GM10847 (cell line): Measurements from ENCODE around the gene NTF4.

Experiments
- POLR2A ChIP-seq: IDR thresholded peaks from 2 replicates; pipeline ENCODE4 v1.6.1; 2011; ENCODE audit not compliant: insufficient read length; ENCODE audit errors: extremely low read depth

Gene NTF4

GRCh38 chr19:49098795-49099194, 34.2 kb upstream of the NTF4 start:
- TF ChIP-seq POLR2A = no peak

GRCh38 chr19:49097453-49098288, 33.1 kb upstream of the NTF4 start:
- TF ChIP-seq POLR2A = no peak

- TF ChIP-seq POLR2A = no peak
Measured at GRCh38 chr19:49094505-49095482, 30.2 kb upstream of the NTF4 start.

DNA sequence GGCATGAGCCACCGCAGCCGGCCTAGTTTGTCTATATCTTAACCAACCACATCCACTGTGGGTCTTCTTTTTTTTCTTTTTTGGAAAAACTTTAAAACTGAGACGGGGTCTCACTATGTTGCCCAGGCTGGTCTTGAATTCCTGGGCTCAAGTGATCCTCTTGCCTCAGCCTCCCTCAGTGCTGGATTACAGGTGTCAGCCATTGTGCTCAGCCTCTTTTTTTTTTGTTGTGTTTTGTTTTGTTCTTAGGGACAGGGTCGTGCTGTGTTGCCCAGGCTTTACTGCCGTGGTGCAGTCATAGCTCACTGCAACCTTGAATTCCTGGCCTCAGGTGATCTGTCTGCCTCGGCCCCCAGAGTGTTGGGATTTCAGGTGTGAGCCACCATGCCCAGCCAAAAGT, 28.1 kb upstream of the NTF4 start:
- no peak for TF ChIP-seq POLR2A

GRCh38 chr19:49091391-49092038, 26.9 kb upstream of the NTF4 start:
- TF ChIP-seq POLR2A = no peak

- TF ChIP-seq POLR2A = no peak
Measured at GRCh38 chr19:49086296-49086695, 21.7 kb upstream of the NTF4 start.

GRCh38 chr19:49085868-49086232, 21.2 kb upstream of the NTF4 start:
- no peak for TF ChIP-seq POLR2A

DNA sequence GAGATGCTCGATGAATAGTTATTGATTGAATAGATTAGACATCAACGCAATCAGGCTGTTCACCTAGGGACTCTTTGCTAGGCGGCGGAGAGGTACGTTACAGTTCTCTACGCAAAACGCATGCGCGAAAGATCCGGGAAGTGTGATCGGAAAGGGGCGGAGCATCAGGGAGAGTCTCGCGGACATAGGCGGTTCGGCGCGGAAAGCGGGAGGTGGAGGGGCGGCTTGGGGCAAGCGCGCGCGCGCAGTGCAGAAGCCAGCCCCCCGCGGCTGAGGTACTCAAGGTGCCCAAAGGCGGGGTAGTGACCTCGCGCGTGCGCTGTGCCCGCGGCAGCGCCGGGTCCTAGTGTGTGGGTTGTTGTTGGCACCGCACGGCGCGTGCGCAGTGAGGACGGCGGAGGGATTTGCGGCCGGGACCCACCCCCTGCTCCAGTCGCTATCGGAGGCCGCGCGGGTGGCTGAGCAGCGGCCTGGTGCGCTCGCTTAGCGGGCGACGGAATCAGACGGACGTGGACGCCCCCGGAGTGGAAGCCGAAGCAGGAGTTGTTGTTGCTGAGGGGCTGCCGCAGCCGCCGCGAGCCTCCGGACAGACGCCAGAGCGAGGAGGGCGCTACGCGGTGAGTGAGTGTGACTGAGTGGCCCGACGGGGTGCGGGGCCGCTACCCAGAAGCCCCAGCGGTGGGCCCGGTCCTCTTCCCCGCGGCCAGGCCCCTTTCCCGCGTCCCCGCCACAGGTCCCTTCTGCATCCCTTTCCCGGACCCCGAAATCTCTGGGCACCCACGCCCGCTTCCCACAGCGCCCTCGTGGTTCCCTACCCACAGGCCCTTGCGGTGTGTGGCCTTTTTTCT, 20.6 kb upstream of the NTF4 start, which contains the start of gene SNRNP70:
TSS of gene SNRNP70 (plus strand) at position 432 of the 848 bp plus-strand sequence. CDS start 964 bp downstream, outside the sequence.
- peak; percentile 94 for TF ChIP-seq POLR2A

GRCh38 chr19:49084206-49085019, 19.8 kb upstream of the NTF4 start:
- TF ChIP-seq POLR2A = no peak

GRCh38 chr19:49081273-49081672, 16.7 kb upstream of the NTF4 start:
- TF ChIP-seq POLR2A = no peak

DNA sequence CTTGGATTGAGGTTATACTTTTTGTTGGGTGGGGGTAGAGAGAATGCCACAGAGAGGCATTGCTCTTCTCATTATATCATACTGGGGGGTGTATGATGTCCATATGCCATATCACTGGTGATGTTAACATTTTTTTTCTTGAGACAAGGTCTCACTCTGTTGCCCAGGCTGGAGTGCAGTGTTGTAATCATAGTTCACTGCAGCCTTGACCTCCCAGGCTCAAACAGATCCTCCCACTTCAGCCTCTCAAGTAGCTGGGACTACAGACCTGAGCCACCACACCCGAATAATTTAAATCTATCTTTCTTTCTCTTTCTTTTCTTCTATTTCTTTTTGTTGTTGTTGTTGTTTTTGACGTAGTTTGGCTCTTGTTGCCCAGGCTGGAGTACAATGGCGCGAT, 15.8 kb upstream of the NTF4 start:
- TF ChIP-seq POLR2A = no peak

GRCh38 chr19:49073514-49074378, 9.1 kb upstream of the NTF4 start:
- TF ChIP-seq POLR2A = no peak
